SW480 (cell line): ENCODE measurements around the gene RNF166.
A peak's percentile ranks its signal among the peaks of the same experiment; 100 is the strongest.

Source experiments
- DNase-seq: peaks from one replicate; pipeline ENCODE4 v3.0.0-alpha.2; 2016; ENCODE audit warnings: low spot score

Gene RNF166

GRCh38 chr16:88652762-88653063, 53.5 kb downstream of the RNF166 start:
- DNase-seq = no peak

- DNase-seq = no peak
Observed at GRCh38 chr16:88651989-88652761, 54.0 kb downstream of the RNF166 start.

GRCh38 chr16:88651276-88651988, 54.8 kb downstream of the RNF166 start:
- peak; percentile 42 for DNase-seq

- peak; percentile 63 for DNase-seq
Observed at GRCh38 chr16:88650749-88651275, 55.4 kb downstream of the RNF166 start, which contains the start of gene CYBA. Gene CYBA, minus strand, starts transcription at chr16:88651053. Its CDS starts 40 bp downstream, at chr16:88651013.

- DNase-seq = no peak
Observed at GRCh38 chr16:88649924-88650748, 56.1 kb downstream of the RNF166 start.

GRCh38 chr16:88649195-88649923, 56.8 kb downstream of the RNF166 start:
- no peak for DNase-seq

GRCh38 chr16:88647178-88648070, 58.8 kb downstream of the RNF166 start:
- no peak for DNase-seq
